Stimulated activated CD8-positive, alpha-beta memory T cell treated with anti-CD3 and anti-CD28 coated beads, Interleukin-4, amount 100 ng/mL, for 1 hour (primary cell): ENCODE measurements around the gene ACP3.
"Not testable (repeated sequence)": the region's sequence is repeated elsewhere in the genome, so short reads cannot be mapped to it uniquely, and the experiment has no call there.

Experiments
- DNase-seq, 2 donors: peaks; one replicate each; pipeline ENCODE4 v3.0.0-alpha.2; 2020; ENCODE audit warnings: low read depth in 2 of 2, low spot score in 1 of 2

ACP3 gene

DNA sequence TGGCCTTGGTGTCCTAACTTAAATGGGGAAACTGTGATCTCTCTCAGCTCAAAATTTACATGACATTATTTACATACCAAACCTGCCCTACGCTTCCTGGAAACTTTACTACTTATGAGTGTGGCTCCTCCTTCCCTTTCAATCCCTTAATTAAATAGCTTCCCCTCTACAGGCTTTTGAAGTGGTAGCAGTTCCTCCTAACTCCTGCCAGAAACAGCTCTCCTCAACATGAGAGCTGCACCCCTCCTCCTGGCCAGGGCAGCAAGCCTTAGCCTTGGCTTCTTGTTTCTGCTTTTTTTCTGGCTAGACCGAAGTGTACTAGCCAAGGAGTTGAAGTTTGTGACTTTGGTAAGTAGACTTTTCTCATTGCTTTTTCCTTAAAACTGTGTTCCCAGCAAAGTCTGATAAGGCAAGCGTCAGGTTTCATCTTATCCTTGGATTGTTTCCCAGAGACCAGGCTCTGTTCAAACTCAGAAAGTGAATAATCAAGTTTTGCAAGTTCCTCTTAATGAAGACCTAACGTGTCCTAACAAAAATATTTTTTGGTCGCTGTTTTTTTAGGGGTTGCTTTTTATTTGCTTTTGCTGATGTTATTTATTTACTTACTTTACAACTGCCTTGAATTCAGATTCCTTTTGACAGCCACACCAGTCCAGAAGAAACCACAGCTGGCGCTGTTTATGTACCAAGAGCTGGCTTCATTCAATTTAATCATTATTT lies at the start of gene ACP3:
Gene ACP3, plus strand, starts transcription at position 179 of the 720 bp plus-strand sequence. Its CDS starts 50 bp downstream, at position 229.
- no peak for DNase-seq

DNA sequence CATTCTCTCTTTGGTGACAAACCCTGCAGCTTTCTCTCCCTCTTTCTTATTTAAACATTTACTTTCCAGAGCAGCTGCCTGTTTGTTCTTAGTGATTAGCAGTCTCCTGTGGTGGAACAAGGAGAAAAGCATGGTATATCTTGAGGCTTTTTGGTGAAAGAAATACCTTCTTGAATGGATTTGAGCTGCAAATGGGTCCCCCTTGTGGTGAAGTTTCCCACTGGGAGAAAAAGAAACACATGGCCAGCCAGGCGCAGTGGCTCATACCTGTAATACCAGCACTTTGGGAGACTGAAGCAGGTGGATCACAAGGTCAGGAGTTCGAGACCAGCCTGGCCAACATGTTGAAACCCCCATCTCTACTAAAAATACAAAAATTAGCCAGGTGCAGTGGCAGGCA lies 48.3 kb upstream of the ACP3 start:
- no peak for DNase-seq

- DNase-seq: no peak
Observed at GRCh38 chr3:132273036-132273435, 44.2 kb upstream of the ACP3 start.

GRCh38 chr3:132276228-132276906 lies 40.8 kb upstream of the ACP3 start:
- DNase-seq: no peak

DNA sequence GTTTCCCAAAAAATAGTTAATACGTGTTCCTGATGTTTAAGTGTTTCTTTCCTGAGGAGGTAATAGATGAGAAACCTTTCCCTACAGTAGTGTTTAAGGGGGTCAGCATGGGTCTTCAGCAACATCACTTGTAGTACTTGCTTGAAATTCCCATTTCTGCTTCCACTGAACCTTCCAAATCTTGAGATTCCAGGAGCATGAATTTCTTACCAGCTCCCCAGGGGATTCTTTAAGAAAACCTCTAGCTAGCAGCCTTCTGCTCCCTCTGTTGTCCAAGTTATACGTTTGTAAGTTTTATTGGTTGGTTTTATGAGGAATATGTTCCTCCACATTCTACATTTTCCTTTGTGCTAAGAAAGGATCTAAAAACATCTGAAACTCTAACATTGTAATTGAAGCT lies 38.2 kb upstream of the ACP3 start:
- no peak for DNase-seq

GRCh38 chr3:132283440-132283839 lies 33.8 kb upstream of the ACP3 start:
- no peak for DNase-seq

DNA sequence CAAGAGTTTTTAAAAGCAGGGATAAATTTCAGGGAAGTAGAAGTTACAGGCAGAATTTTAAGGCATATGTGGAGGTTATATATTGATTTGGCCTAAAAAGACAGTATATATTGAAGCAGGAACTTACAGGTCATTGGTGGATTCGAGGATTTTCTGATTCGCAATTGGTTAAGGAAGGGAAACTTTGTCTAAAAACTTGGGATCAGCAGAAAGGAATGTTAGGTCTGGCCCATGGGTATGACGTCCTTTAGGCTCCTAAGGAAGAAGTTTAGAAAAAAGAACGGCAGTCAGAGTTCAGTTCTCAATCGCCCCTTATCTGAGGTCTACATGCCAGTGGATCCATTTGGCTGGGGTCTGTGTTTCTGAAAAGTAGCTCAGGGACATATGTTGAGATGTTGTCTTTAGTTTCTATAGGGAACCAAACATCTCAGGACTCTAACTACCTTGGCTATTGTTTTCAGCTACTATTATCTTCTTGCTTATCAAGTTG lies 33.2 kb upstream of the ACP3 start:
- DNase-seq: no peak

DNA sequence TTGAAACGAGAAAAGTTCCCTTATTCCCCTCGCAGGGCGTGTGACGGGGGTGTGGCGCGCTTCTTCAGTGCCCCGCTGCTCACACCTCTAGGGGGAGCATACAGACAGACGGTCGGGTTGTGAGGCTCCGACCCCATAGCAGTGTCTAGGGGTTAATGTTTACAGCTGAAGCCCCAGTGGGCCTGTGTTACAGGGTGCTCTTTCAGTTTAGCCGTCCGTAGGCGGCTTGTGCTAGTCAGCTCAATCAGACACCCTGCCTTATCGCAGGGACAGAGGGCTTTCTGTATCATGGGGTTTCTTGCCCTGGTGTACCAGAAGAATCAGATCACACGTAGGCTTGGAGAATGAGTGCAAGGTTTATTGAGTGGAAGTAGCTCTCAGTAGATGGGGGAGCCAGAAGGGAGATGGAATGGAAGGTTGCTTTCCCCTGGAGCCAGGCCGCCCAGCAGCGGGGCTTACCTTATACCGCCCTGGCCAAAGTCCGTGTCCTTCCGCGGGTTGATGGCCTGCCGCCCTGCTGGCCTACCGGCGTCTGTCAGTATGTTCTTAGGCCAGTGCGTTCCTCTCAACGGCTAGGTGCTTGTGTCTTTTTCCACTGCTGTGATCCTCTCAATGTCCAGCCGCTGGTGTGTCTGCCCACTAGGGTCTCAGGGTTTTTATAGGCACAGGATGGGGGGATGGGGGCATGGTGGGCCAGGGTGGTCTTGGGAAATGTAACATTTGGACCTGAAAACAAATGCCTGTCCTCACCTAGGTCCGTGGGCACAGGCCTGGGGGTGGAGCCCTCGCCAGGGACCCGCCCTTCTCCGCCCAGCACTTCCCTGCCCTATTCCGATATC lies 32.2 kb upstream of the ACP3 start:
- DNase-seq: no peak

- no peak for DNase-seq
Observed at GRCh38 chr3:132285620-132285945, 31.6 kb upstream of the ACP3 start.

GRCh38 chr3:132286035-132286434 lies 31.2 kb upstream of the ACP3 start:
- DNase-seq: no peak

DNA sequence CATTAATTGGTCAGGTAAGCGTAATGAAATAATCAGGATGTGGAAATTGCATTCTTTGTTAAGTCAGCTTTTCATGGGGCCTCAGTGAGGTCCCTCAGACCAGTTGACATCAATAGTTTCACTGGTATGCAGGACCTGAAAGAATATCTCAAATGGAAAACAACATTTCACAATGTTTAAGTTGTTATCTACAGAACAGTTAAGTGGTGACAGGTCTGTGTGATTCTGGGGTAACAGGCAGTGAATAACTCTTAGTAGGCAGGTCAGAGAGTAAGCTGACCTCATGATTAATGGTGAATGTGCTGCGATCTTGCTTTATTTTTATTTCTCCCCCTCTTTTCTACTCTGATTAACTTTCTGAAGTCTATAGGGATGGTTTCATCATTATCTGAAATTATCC lies 28.9 kb upstream of the ACP3 start:
- no peak for DNase-seq

- DNase-seq: no peak
Observed at GRCh38 chr3:132289316-132289715, 27.9 kb upstream of the ACP3 start.

DNA sequence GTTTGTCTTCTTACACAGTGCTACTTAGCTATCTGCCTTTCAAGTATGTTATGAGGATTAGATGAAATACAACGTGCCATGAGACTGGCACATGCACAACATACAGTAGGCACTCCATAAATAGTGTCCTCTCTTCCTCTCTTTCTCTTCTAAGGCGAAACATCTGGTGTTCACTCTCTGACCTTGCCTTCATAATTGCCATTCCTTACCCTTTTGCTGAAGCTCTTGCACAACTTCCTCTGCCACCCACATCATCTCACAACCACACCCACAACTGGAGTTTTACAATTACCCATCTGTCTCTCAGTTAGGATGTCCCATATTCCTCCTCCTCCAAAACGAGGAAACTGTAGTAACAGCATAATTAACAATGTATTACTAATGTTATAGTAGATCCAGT lies 26.4 kb upstream of the ACP3 start:
- no peak for DNase-seq

DNA sequence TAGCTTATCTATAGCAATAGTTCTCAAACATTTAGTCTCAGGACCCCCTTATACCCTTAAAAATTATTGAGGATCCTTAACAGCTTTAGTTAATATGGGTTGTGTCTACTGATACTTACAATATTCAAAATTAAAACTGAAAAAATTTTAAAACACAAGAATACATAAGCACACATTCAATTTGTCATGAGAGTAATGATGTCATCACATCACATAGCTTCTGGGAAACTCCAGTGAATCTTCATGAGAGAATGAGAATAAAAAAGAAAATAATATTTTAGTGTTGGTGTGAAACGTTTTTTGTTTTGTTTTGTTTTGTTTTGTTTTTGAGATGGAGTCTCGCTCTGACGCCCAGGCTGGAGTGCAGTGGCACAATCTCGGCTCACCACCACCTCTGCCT lies 25.2 kb upstream of the ACP3 start:
- DNase-seq: no peak

- DNase-seq: no peak
Observed at GRCh38 chr3:132293251-132293650, 24.0 kb upstream of the ACP3 start.

DNA sequence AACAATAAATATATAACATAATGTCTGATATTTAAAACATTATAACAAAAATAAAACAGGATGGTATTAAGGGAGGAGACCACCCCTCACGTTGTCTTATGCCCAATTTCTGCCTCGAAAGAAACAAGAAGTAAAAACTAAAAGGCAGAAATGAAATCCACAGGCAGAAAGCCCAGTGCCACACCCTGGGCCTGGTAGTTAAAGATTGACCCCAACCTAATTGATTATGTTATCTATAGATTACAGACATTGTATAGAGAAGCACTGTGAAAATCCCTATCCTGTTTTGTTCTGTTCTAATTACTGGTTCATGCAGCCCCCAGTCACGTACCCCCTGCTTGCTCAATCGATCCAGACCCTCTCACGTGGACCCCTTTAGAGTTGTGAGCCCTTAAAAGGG lies 22.3 kb upstream of the ACP3 start:
- DNase-seq: no peak

DNA sequence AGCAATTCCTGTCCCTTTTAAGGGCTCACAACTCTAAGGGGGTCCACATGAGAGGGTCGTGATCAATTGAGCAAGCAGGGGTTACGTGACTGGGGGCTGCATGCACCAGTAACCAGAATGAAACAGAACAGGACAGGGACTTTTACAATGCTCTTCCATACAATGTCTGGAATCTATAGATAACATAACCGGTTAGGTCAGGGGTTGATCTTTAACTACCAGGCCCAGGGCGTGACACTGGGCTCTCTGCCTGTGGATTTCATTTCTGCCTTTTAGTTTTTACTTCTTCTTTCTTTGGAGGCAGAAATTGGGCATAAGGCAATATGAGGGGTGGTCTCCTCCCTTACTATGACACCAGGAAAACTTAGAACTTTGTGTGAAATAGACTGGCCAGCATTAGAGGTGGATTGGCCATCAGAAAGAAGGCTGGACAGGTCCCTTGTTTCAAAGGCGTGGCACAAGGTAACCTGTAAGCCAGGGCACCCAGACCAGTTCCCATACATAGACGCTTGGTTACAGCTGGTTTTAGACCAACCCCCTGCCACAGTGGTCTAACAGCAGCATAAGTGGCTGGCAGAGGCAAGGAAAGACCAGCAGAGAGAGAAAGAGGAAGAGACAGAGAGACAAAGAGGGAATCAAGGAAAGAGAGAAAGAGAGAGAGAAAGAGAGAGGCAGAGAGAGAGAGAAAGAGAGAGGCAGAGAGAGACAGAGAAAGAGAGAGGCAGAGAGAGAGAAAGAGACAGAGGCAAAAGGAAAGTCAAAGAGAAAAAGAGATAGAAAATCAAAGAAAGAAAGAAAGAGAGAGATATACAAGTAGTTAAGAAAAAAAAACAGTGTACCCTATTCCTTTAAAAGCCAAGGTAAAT lies 13.6 kb upstream of the ACP3 start:
- not testable (repeated sequence) for DNase-seq

GRCh38 chr3:132304351-132304750 lies 12.9 kb upstream of the ACP3 start:
- not testable (repeated sequence) for DNase-seq

DNA sequence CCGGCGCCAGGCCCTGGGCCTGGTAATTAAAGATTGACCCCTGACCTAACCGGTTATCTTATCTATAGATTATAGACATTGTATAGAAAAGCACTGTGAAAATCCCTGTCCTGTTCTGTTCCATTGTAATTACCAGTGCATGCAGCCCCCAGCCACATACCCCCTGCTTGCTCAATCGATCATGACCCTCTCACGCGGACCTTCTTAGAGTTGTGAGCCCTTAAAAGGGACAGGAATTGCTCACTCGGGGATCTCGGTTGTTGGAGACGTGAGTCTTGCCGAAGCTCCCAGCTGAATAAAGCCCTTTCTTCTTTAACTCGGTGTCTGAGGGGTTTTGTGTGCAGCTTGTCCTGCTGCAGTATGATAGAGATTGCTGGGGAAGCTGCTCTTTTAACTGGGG lies 7.2 kb upstream of the ACP3 start:
- not testable (repeated sequence) for DNase-seq

DNA sequence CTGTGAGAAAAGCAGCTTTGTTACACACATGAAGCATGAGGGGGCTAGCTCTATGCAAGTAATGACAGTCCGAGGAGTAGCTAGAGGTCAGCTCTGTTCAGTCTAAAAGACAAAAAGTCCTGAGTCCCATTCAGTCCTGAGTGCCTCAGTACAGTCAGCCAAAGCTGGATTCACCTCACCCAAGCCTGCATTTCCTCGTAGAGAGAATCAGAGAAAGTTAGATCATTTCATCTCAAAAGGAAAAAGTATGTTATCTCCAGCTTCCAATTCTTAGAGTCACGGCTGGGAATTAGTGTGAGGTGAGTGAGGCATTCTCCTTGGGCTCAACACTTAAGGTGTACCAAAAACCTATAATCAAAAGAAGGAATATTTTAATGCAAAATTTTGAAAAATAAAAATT lies 5.9 kb upstream of the ACP3 start:
- DNase-seq: no peak

GRCh38 chr3:132311841-132312240 lies 5.4 kb upstream of the ACP3 start:
- no peak for DNase-seq
